ENCODE results near the gene PLAGL2.
A peak's percentile ranks its signal among the peaks of the same experiment; 100 is the strongest.
"Not testable (repeated sequence)": the region's sequence is repeated elsewhere in the genome, so short reads cannot be mapped to it uniquely, and the experiment has no call there.

PLAGL2 gene

DNA sequence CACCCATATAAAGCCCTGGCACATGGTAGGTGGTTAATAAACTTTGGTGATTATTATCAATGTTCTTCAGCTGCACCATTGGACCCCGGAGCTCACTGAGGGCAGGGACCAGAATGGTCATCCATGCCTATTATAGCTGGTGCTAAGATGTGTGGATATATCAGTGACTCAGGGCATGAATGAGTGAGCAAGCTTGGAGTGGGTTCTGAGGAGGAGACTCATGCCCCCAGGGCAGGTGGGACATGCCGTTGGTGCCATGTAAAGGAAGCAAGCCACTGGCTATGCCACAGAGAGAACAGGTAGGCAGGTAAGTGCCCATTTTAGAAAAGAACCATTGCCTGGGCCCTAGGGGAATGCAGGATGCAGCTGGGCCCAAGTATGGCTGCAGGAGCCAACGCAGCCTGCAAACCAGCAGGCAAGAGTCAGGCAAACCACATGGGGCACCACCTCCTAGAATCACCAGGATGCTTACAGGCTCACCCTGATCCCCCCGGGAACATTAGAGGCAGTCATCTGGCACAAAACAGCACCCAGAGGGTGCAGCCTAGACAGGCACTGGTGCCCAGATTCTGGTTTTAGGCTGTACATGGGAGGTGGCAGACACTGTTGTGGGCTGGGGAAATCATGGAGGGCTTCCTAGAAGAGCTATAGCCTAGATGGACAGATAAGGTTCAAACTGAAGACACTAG is 23.5 kb downstream of the PLAGL2 start:
- no peak for DNase-seq (ENCODE audit: low spot score)

DNA sequence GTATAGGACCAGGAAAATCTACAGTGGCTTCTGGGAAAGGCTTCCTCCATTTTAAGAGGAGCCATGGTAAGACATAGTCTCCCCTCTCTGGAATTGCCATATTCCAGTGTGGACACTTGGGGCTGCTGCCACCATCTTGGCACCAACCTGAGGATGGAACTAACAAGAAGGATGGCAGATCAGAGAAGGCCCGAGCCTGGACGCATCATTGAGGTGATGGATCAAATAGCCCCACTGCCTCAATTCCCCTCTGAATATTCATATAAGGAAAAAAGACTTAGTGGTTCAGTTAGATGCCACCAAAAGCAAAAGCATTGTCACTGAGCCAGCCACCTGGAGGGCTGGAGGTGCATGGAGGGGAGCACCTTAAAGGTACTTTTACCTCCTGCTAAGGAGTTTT is 25.9 kb downstream of the PLAGL2 start:
- no peak for DNase-seq (ENCODE audit: low spot score)

DNA sequence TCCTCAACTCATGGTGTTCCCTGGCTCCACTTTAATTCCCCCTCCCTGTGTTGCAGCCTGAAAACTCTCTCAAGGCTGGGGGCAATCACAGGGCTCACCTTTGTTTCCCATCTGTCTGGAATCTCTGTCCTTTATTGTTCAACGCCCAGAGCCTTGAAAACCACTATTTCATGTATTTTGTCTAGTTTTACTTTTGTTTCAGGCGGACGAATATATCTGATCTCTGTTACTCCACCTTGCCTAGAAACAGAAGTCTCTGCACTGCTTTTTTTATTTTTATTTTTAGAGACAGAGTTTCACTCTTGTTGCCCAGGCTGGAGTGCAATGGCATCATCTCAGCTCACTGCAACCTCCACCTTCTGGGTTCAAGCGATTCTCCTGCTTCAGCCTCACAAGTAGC is 27.6 kb downstream of the PLAGL2 start:
- no peak for DNase-seq (ENCODE audit: low spot score)

DNA sequence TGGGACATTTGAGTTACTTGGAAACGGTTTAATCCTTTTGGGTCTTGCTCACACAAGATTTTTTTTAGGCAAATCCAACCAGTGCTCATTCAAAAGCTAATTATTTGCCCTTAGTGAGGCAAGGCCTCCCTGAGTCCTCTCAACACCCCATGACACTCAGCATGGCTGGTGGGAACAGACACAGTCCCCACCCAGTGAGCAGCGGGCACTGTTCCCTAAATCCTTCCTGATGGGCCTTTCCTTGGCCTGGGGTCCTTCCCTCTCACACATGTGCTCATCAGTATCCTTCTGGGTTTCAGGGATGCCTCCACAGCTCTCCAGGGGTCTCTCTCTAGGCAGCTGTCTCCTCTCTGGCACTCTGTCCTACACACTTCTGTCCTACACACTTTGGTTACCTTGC is 28.0 kb downstream of the PLAGL2 start:
- DNase-seq (ENCODE audit: low spot score) = no peak

DNA sequence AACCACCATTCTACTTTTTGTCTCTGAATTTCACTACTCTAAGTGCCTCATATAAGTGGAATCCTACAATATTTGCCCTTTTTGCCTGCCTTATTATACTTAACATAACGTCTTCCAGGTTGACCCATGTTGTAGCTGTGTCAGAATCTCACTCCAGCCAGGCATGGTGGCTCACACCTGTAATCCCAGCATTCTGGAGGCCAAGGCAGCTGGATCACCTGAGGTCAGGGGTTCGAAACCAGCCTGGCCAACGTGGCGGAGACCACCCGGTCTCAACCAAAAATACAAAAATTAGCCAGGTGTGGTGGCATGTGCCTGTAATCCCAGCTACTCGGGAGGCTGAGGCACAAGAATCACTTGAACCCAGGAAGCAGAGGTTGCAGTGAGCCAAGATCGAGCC is 29.8 kb downstream of the PLAGL2 start:
- not testable (repeated sequence) for DNase-seq (ENCODE audit: low spot score)

DNA sequence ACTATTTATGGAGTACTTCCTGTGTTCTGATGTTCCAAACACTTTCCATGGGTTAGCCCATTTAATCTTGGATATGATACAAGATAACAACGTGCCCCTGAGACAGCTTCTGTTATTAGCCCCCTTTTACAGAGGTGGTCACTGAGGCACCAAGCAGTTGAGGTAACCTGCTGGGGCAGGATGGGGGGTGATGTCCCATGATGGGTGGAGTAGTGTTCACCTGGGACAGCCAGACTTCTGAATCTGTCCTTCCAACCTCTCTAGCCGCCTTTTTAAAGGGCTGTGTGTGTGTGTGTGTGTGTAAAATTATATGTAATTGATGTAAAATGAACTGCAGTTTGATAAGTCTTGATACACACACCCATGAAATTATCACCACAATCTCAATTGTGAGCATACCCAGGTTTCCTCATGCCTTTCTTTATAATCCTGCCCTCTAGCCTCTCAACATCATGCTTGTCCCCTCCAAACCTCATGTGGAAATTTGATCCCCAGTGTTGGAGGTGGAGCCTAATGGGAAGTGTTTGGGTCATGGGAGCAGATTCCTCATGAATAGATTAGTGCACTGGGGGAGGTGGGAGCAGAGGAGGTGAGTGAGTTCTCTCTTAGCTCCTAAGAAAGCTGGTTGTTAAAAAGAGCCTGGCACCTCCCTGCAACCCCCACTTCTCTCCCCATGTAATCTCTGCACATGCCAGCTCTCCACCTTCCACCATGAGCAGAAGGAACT is 39.2 kb downstream of the PLAGL2 start:
- DNase-seq (ENCODE audit: low spot score) = no peak

DNA sequence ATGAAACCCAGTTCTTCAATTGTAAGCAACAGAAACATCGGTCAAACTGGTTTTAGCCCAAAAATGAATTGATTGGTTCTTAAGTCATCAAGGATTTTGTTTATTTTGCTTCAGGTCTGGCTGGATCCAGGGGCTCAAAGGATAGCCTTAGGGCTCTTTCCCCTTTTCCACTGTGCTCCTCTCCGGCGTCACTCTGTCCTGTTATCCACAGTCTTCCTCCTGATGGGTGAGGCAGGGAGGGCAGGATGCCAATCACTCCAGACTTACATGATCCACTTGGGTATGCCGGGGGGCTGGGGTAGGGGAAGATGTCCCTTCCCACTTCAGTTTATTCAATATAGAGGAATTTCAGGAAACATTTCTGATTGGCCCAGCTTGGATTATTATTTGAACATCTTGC is 40.0 kb downstream of the PLAGL2 start:
- DNase-seq (ENCODE audit: low spot score) = no peak

DNA sequence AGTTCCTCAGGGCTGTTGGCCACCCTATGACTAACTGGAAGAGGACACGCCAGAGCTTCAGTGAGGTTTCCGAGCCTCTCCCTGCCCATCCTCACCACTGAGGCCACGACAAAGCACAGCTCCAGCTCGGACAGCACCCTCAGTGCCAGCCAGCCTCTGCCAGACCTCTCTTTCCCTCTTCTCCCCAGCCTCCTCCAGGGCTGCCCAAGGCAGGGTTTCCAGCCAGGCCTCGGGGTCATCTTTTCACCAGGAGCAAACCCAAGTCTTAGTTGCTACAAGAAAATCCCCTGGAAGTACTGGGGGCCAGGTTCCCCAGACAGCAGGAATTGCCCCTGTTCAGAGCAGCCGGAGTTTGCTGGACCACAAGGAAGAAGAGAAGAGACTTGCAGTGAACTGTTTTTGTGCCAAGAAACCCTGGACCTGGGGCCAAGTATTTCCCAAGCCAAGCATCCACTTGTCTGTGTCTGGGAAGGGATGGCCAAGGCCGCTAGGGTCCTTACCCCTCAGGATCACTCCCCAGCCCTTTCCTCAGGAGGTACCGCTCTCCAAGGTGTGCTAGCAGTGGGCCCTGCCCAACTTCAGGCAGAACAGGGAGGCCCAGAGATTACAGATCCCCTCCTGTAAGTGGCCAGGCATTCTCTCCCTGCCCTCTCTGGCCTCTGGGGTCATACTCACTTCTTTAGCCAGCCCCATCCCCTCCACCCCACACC is 41.6 kb downstream of the PLAGL2 start:
- no peak for DNase-seq (ENCODE audit: low spot score)

DNA sequence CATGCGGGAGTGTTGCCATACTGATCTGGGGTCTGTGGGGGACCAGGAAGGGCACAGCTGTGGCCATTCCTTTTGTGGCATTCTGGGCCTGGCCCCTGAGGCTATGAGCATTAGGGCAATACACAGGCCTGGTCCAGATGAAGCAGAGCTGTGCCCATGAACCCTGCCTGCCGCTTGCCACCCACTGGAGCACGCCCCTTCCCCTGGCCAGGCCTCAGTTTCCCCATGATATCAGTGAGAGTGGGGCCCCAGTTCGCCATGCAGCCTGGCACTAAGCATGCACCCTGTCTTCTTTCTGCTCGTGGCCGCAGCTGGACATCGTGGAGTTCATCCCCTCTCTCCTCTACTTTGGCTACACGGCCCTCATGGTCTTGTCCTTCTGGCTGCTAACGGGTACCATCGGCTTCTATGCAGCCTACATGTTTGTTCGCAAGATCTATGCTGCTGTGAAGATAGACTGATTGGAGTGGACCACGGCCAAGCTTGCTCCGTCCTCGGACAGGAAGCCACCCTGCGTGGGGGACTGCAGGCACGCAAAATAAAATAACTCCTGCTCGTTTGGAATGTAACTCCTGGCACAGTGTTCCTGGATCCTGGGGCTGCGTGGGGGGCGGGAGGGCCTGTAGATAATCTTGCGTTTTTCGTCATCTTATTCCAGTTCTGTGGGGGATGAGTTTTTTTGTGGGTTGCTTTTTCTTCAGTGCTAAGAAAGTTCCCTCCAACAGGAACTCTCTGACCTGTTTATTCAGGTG is 42.4 kb downstream of the PLAGL2 start:
- peak; percentile 52 for DNase-seq (ENCODE audit: low spot score)

DNA sequence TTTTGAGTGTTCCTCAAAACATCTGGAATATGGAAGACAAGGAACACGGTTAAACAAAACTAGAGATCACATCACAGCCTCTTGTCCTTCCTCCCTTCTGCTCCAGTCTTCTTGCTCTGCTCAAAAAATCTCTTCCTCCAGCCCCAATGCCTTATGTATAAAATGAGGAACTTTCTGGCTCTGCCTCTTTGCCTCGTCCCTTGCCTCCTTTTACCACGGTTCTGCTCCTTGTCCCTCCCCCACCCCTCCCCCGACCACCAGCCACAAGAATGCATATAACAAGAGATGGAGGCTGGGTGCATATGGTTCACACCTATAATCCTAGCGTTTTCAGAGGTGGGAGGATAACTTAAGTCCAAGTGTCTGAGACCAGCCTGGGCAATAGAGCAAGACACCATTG is 43.6 kb downstream of the PLAGL2 start:
- DNase-seq (ENCODE audit: low spot score) = no peak

DNA sequence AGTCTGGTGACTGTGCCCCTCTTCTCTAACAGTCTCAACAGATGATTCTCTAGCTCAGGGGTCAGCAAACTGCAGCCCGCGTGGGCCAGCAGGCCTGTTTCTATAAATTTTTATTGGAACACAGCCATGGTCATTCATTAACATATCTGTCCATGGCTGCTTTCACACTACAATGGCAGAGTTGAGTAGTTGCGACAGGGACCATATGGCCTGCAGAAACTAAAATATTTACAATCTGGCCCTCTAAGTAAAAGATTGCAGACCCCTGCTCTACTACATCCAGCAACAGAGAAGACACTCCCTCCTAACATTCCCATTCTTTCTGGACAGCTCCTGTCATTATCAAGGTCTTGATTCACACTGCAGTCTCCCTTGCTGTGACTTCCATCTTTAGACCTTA is 45.2 kb downstream of the PLAGL2 start:
- DNase-seq (ENCODE audit: low spot score) = no peak

DNA sequence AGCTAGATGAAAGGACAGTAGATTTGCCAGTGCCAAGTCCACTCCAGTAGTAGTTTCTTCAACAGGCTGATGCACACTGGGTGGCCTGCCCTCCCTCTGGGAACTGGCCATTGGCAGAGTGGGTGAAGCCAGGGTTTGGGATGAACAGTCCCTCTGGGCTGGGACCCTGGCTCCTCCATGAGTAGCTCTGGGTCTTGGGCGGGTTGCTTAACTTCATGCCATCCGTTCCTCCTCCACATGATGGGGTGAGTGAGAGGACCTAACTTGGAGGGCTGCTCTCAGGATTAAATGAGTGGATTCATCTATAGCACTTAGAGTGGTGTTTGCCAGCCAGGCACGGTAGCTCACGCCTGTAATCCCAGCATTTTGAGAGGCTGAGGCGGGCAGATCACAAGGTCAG is 47.2 kb downstream of the PLAGL2 start:
- no peak for DNase-seq (ENCODE audit: low spot score)

DNA sequence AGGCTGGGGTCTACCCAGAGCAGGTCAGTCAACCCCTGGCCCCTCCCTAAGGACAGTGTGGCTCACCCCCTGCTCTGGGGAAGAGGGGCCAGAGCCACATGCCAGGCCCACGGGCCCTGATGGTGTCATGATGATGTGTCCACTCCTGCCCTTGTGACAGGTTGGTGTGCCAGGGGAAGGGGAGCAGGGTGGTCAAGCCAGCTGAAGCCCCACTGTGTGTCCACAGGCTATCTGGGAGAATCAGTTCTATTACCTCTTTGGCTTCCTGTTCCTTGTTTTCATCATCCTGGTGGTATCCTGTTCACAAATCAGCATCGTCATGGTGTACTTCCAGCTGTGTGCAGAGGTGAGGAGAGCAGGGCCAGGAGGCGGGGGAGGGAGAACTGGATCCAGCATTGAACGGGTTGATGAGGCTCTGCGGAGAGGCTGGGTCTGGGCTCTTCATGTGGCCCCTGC is 47.7 kb downstream of the PLAGL2 start:
- DNase-seq (ENCODE audit: low spot score) = no peak

DNA sequence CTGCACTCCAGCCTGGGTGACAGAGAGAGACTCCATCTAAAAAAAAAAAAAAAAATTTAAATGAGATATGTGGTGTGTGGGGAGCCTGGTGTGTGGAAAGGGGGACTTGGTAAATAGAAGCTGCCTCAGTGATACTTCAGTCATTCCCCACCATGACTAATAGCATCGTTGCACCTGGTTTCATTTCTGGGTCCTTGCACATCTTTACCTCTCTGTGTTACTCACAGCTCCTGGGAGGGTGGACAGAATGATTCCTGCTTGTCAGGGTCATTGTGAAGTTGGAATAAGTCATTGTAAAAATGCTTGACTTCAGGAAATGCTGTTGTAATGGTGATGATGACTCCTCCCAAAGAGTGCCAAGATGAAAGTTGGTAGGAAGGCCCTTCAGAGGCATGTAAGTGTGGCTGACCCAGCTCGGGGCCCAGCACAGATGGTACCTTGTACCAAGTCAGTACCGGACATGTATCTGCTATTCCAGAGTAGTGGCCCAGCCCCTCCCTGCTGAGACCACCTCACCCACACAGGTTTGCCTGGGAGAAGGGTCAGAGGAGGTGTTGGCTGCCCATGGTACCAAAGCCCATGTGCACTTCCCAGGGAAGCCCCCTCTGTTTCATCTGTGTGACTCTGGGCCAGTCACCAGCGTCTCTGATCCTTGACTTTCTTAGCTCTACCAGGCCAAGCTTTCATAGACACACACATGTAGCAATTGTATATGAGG is 48.4 kb downstream of the PLAGL2 start:
- DNase-seq (ENCODE audit: low spot score) = no peak

DNA sequence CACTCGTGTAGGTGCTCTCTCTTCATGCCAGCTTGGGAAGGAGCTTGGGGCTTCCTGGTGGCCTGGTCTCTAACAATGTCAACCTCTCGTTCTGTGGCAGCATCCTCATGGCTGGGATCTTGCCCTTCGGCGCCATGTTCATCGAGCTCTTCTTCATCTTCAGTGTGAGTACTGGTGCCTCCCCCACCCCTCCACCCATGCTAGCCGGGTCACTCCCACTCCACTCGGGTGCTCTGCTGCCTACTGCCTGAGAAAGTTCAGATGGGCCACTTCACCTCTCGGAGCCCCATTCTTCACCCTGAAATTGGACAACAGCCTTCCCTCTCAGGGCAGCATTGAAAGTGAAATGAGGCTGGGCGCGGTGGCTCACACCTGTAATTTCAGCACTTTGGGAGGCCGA is 49.2 kb downstream of the PLAGL2 start:
- DNase-seq (ENCODE audit: low spot score) = no peak

DNA sequence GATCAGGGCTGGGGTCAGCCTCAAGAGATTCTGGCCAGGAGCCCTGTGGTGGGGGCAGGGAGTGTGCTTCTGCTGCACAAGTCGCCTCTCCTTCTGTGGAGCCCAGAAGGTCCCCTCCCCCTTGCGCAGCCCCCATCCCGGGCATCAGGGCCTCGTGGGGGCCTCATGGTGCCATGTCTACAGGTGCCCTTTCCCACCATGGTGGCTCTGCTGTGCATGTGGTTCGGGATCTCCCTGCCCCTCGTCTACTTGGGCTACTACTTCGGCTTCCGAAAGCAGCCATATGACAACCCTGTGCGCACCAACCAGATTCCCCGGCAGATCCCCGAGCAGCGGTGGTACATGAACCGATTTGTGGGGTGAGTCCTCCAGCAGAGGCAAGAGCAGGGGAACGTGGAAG is 49.9 kb downstream of the PLAGL2 start:
- no peak for DNase-seq (ENCODE audit: low spot score)

DNA sequence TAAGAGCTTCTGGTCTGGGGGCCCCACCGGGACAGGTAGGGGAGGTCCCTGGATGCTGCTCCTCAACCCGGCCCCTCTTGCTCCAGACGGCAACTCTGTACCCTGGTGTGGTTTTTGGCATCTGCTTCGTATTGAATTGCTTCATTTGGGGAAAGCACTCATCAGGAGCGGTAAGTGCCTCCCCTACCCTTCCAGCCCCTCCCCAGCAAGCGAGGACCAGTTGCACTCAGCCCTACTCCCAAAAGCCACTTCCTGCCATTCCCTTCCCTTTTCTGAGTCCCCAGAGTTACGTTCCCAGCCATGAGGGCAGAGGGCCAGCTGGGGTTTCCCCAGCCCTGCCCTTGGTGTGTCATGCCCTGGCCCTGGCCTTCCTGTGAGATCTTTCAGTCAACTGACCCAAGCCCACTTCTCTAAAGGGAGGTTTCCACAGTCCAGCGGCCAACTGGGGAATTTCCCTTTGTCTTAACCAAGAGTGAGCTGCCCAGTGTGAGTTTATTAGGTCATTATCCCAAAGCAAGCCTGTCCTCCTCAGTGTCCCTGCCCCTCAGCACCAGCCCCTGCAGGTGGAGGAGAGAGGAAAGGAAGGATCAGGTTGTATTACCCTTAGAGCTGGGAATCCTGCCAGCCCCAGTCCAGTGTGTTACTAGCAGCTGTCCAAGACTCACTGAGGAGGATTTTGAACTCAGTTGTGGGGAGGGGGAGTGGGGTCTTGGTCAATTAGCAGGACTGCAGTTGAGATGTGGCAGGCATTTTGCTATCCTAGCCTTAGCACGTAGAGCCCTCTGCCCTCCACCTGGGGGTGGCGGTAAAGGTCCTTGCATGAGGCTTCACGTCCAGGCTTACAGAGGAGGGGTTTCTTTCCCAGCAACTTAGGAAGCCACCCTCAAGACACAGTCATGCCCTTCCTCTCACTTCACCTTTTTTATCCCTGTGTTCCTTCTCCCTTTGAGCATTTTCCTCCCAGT is 52.2 kb downstream of the PLAGL2 start:
- peak; percentile 60 for DNase-seq (ENCODE audit: low spot score)

DNA sequence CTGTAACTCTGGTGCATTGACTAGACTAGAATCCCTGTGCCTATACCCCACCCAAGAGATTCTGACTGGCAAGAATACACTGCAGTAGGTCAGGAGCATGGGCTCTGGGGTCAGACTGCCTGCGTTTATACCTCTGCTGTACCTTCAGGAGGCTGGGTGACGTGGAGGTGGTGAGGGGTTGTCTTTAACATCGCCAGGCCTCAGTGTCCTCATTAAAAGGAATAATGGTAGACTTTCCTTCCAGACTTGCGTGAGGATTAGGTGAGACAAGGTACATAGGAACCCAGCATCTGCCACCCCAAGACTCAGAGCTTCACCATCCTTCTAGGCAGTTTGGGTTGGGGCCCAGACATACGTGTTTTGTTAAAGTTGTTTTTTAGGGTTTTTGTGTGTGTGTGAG is 53.8 kb downstream of the PLAGL2 start:
- no peak for DNase-seq (ENCODE audit: low spot score)

DNA sequence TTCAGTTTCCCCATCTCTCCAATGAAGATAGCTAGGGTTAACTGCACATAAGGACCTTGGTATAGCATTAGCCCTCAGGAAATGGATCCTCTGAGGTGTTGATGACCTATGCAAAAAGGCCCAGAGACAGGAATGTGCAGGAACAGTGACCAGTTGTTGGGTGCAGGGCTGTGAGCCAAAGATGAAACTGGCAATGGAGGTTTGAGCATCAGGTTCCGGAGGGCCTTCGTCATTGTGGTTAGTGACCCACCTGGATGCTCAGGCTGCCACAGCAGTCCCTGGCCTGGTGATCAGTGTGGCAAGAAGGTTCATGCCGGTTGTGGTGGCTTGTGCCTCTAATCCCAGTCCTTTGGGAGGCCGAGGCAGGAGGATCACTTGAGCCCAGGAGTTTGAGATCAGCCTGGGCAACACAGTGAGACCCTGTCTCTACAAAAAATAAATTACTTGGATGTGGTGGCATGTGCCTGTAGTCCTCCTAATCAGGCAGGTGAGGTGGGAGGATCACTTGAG is 54.3 kb downstream of the PLAGL2 start:
- DNase-seq (ENCODE audit: low spot score) = no peak

DNA sequence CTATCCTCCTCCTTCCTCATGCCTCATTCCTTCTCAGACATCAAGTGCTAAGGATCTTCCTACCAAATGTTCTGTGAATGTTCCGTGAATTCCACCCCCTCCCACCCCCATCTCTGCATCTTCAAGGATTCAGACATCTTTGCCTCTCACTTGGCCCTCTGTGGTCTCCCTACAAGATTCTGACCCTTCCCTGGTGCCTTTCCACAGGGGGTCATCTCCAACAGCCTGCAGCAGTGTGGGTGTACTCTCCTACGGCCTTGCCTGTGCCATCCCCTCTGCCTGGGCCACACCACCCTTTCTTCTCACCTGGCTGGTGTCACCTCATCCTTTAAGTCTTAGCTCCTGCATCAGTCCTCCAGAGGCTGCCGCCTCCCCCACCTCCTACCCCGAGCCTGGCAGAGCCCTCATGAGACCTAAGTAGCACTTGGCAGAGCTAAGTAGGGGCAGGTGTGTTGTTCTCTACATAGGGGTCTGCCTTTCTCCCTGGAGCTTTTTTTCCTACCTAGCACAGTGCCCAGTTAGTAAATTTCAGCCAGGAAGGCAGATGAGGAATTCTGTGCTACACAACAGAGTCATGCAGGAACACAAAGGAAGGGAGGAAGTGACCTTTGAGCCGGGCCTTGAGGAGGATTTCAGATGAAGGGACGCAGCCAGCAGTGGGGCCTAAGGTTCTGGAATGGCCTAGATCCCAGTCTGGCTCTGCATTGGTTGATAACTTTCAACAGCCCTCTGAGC is 55.0 kb downstream of the PLAGL2 start:
- peak; percentile 20 for DNase-seq (ENCODE audit: low spot score)

Data from putamen (tissue), 1 donor.